Lower leg skin (tissue), 3 donors: ENCODE results near the gene GFOD2.

Source experiments
- CTCF ChIP-seq, 3 donors: fragments of 450-650 bp; IDR thresholded peaks; one replicate each; pipeline ENCODE4 v1.5.1; 2016; ENCODE audit warnings: antibody characterized with exemption in 3 of 3, mild to moderate bottlenecking in 3 of 3, moderate library complexity in 2 of 3
- POLR2A ChIP-seq, 2 donors: fragments of 450-650 bp; IDR thresholded peaks; one replicate each; pipeline ENCODE4 v1.6.1; 2016 to 2017; ENCODE audit warnings: antibody characterized with exemption in 2 of 2, mild to moderate bottlenecking in 1 of 2, moderate library complexity in 1 of 2

GRCh38 chr16:67733734-67734470 is 14.8 kb upstream of the GFOD2 start:
- TF ChIP-seq CTCF (IDR thresholded peaks at IDR 0.05) (no peak), POLR2A (IDR thresholded peaks at IDR 0.05) (no peak)
